Keratinocyte (primary cell): Measurements from ENCODE around the gene GPSM1. TPM values are rescaled to one million over a fixed set of nuclear protein-coding genes. Genes with fewer than 3 reads are reported as not detected.

ENCODE experiments used
- DNase-seq: peaks from one replicate; pipeline ENCODE4 v3.0.0-alpha.2; 2011; ENCODE audit warnings: low read depth, missing footprints, low spot score
- FAIRE-seq: peaks from 2 replicates; lab custom pipeline; 2011; peaks lifted over from hg19 to GRCh38; lab: Jason Lieb, UNC
- H2AFZ ChIP-seq: 2 replicates; pipeline ENCODE4 v1.6.0; 2012; ENCODE audit warnings: low read length, control low read depth, inconsistent platforms; ENCODE audit not compliant: control insufficient read depth
- H3K27ac ChIP-seq: 2 replicates; pipeline ENCODE4 v1.5.1; 2011; ENCODE audit warnings: low read length; ENCODE audit not compliant: control insufficient read depth, insufficient read depth
- H3K27me3 ChIP-seq: 3 replicates; pipeline ENCODE4 v1.6.0; 2011; ENCODE audit warnings: low read length; ENCODE audit not compliant: control insufficient read depth, insufficient read depth; ENCODE audit errors: extremely low read depth
- H3K36me3 ChIP-seq, 2 experiments: 2 replicates in 1 of 2; 3 replicates in 1 of 2; pipeline ENCODE4 v1.5.1; 2011; ENCODE audit warnings: low read length in 2 of 2, mild to moderate bottlenecking in 1 of 2; ENCODE audit not compliant: control insufficient read depth in 2 of 2, insufficient read depth in 2 of 2; ENCODE audit errors: extremely low read depth in 1 of 2
- H3K4me1 ChIP-seq: 3 replicates; pipeline ENCODE4 v1.5.1; 2011; ENCODE audit warnings: low read length; ENCODE audit not compliant: control insufficient read depth, insufficient read depth; ENCODE audit errors: extremely low read depth
- H3K4me2 ChIP-seq: 3 replicates; pipeline ENCODE4 v1.6.0; 2011; ENCODE audit warnings: low read depth, low read length; ENCODE audit not compliant: control insufficient read depth, insufficient read depth; ENCODE audit errors: extremely low read depth
- H3K4me3 ChIP-seq, 3 experiments: fragments of 200-600 bp in 1 of 3; sonication (generic) in 1 of 3; 2 replicates in 2 of 3; 3 replicates in 1 of 3; pipeline ENCODE4 v1.5.1; 2011 to 2016; ENCODE audit warnings: low read length in 3 of 3, mild to moderate bottlenecking in 3 of 3, control low read depth in 2 of 3, inconsistent platforms in 1 of 3, low read depth in 1 of 3, mixed read lengths in 1 of 3, mixed run types in 1 of 3, moderate library complexity in 1 of 3; ENCODE audit not compliant: control insufficient read depth in 2 of 3, insufficient read depth in 2 of 3; ENCODE audit errors: extremely low read depth in 1 of 3
- H3K79me2 ChIP-seq: 2 replicates; pipeline ENCODE4 v1.6.0; 2012; ENCODE audit warnings: low read length; ENCODE audit not compliant: control insufficient read depth, insufficient read depth
- H3K9ac ChIP-seq: 3 replicates; pipeline ENCODE4 v1.6.0; 2011; ENCODE audit warnings: low read length; ENCODE audit not compliant: control insufficient read depth, insufficient read depth; ENCODE audit errors: extremely low read depth
- H3K9me1 ChIP-seq: 3 replicates; pipeline ENCODE4 v1.6.0; 2011; ENCODE audit warnings: low read length; ENCODE audit not compliant: control insufficient read depth, insufficient read depth; ENCODE audit errors: extremely low read depth
- H3K9me3 ChIP-seq: 2 replicates; pipeline ENCODE4 v1.5.1; 2012; ENCODE audit warnings: low read depth, low read length; ENCODE audit not compliant: control insufficient read depth
- H4K20me1 ChIP-seq: 3 replicates; pipeline ENCODE4 v1.6.0; 2011; ENCODE audit warnings: low read length; ENCODE audit not compliant: control insufficient read depth, insufficient read depth; ENCODE audit errors: extremely low read depth
- EZH2 ChIP-seq: IDR thresholded peaks from one replicate; pipeline ENCODE4 v1.6.1; 2012; ENCODE audit warnings: inconsistent platforms, mild to moderate bottlenecking, low read length, moderate library complexity
- dilution Hi-C: fragments of 300-500 bp; cut with MboI; formaldehyde crosslinking; loops from one replicate; pipeline ENCODE4 v1.7.0; 2020; ENCODE audit warnings: low sequenced_read_pairs; ENCODE audit not compliant: extremely low pct_ligation_motif_present
- polyA plus RNA-seq, 5 experiments: library from polyadenylated mRNA; depleted of rRNA in 3 of 5; stranded (reverse) in 3 of 5; stranded (forward) in 1 of 5; unstranded in 1 of 5; fragments of >200 nt; gene quantifications; 1 replicate in 1 of 5; 2 replicates in 3 of 5; 3 replicates in 1 of 5; pipeline versions ENCODE4 v1.2.1 to v1.2.3, GENCODE V29; 2011 to 2012; ENCODE audit warnings: missing spikeins in 2 of 5, low read depth in 1 of 5, low replicate concordance in 1 of 5
- TF ChIP-seq, protein P1 (sequence below), 3 experiments: IDR thresholded peaks in 1 of 3; conservative IDR thresholded peaks in 1 of 3; optimal IDR thresholded peaks in 1 of 3; 2 replicates in 2 of 3; 3 replicates in 1 of 3; pipeline versions ENCODE3 to v1.5.1; 2011; ENCODE audit warnings: low read length in 3 of 3, mild to moderate bottlenecking in 3 of 3, moderate library complexity in 2 of 3, control low read depth in 1 of 3, inconsistent platforms in 1 of 3; ENCODE audit not compliant: insufficient read depth in 2 of 3; ENCODE audit errors: extremely low read depth in 1 of 3

GPSM1 gene
- polyA plus RNA-seq, 1 donor (not counting 4 experiments of a cell fraction or from before 2014, with no cell fraction given) = 2.5 TPM

DNA sequence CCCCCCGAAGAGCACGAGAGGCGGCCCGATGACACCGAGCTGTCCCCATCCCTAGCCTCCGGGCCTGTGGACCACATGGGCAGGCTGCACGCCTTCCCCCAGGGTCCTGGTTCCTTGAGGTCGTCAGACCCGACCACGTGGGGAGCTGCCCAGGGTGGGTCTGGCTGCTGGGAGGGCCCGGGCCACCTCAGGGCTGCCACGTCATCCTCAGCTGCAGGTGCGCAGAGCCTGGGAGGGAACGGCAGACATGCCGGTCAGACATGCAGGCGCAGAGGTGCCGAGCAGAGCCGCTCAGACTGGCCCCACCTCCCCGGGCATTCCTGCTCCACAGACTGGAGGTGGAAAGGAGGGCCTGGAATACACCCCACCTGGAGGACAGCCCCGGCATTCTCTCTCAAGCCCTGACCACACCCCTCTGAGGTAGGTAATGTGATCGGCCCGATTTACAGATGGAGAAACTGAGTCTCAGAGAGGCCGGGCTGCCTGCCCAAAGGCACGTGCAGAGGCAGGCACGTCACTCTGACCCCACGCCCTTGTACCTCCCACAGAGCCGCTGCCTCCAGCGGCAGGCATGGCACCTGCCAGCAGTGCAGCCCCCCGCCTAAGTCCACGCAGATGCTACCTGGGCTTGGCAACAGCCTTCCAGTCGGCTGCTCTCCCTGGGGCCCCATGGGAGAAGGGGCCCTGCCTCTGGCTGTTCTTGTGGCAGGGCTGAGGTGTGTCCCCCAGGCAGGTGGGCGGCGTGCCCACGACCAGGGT, 24.1 kb upstream of the GPSM1 start:
- peaks cover 17% of the 10 kb centered on the region for H3K4me1 ChIP-seq
- no peaks in the 10 kb centered on the region for H3K79me2 ChIP-seq
- DNase-seq (peak; percentile 75), FAIRE-seq (no peak)
- no peaks in the 10 kb centered on the region for H3K9me3 ChIP-seq
- H4K20me1 ChIP-seq = no peaks in the 10 kb centered on the region
- no peaks in the 10 kb centered on the region for H3K9me1 ChIP-seq
- H3K4me3 ChIP-seq = no peak overlapping the region
- dilution Hi-C loops = no loop called here
- H3K9ac ChIP-seq = no peak overlapping the region
- peaks cover 31% of the 10 kb centered on the region for H3K27me3 ChIP-seq
- no peak overlapping the region for H3K27ac ChIP-seq
- TF ChIP-seq EZH2 = no peak
- TF ChIP-seq, protein P1, sequence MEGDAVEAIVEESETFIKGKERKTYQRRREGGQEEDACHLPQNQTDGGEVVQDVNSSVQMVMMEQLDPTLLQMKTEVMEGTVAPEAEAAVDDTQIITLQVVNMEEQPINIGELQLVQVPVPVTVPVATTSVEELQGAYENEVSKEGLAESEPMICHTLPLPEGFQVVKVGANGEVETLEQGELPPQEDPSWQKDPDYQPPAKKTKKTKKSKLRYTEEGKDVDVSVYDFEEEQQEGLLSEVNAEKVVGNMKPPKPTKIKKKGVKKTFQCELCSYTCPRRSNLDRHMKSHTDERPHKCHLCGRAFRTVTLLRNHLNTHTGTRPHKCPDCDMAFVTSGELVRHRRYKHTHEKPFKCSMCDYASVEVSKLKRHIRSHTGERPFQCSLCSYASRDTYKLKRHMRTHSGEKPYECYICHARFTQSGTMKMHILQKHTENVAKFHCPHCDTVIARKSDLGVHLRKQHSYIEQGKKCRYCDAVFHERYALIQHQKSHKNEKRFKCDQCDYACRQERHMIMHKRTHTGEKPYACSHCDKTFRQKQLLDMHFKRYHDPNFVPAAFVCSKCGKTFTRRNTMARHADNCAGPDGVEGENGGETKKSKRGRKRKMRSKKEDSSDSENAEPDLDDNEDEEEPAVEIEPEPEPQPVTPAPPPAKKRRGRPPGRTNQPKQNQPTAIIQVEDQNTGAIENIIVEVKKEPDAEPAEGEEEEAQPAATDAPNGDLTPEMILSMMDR (optimal IDR thresholded peaks at IDR 0.05 in 1 of 3, IDR thresholded peaks at IDR 0.05 in 1 of 3, conservative IDR thresholded peaks at IDR 0.05 in 1 of 3; ENCODE audit: extremely low read depth in 1 of 3, insufficient read depth in 2 of 3, low read length in 3 of 3) = peak in 1 of 3 experiments; percentile 1
- peak overlapping the region; percentile 9 for H2AFZ ChIP-seq
- peak overlapping the region; percentile 3 for H3K4me2 ChIP-seq
- H3K36me3 ChIP-seq = no peaks in the 10 kb centered on the region

DNA sequence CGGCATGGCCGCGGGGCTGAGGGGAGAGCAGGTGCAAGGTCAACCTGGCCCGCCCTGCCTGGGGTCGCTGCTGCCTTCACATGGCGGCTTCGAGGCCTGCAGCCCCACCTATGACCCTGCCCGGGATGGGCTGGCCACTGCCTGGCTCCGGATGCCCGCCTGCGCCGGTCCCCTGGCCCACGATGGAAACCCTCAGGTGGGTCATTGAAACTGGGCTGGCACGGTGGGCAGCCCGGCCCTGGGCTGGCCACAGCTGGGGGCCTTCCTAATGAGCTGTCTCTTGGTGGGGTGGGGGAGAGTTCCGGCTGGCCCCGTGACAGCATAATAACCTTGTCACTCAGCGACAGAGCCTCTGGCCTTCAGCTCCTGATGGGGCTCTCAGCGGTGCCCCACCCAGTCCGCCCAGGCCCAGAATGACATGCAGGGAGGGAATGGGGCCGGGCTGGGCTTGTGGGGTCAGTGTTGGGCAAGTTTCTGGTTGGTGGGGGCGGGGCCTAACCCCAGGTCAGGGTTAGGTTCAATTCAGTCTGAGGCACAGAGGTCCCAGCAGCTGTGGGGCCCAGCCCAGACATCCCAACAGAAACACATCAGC, 23.4 kb upstream of the GPSM1 start, which contains the start of gene CCDC187:
Gene CCDC187 (minus strand): TSS at position 270 of the 592 bp plus-strand sequence. CDS start 264 bp downstream, at position 6.
- no peak within 1 kb of the TSS for H3K9ac ChIP-seq
- no peak within 1 kb of the TSS for H3K4me3 ChIP-seq
- dilution Hi-C loops = no loop called here
- H3K27ac ChIP-seq = no peak within 1 kb of the TSS
- no peaks in the 10 kb centered on the region for H3K9me1 ChIP-seq
- H3K79me2 ChIP-seq = no peaks in the 10 kb centered on the region
- DNase-seq (no peak), FAIRE-seq (no peak)
- H4K20me1 ChIP-seq = no peaks in the 10 kb centered on the region
- no peaks in the 10 kb centered on the region for H3K36me3 ChIP-seq
- H3K27me3 ChIP-seq = peaks cover 31% of the 10 kb centered on the region
- H2AFZ ChIP-seq = peak within 1 kb of the TSS; percentile 9
- TF ChIP-seq, protein P1 (optimal IDR thresholded peaks at IDR 0.05 in 1 of 3, IDR thresholded peaks at IDR 0.05 in 1 of 3, conservative IDR thresholded peaks at IDR 0.05 in 1 of 3; ENCODE audit: extremely low read depth in 1 of 3, insufficient read depth in 2 of 3, low read length in 3 of 3) = no peak
- H3K4me1 ChIP-seq = peaks cover 17% of the 10 kb centered on the region
- peak within 1 kb of the TSS; percentile 3 for H3K4me2 ChIP-seq
- no peaks in the 10 kb centered on the region for H3K9me3 ChIP-seq
